ENCODE data around the gene FGD3.

GRCh38 chr9:92988215-92988768, 41.0 kb downstream of the FGD3 start:
- TF ChIP-seq POLR2A (IDR thresholded peaks at IDR 0.05; ENCODE audit: low read depth), result no peak
- TF ChIP-seq CTCF (IDR thresholded peaks at IDR 0.05), result no peak
- TF ChIP-seq POLR2AphosphoS5 (IDR thresholded peaks at IDR 0.05), result no peak

Data from esophagus muscularis mucosa (tissue), 3 donors.